DMS114 treated with DMSO at 0.1 percent for 48 hours (cell line): ENCODE results near the gene PRKN.

Experiments
- DNase-seq: peaks from one replicate; lab custom pipeline; 2025; ENCODE audit not compliant: unreplicated experiment; lab: John Stamatoyannopoulos, UW

PRKN gene

GRCh38 chr6:161749576-161749975 is 978.0 kb downstream of the PRKN start:
- no peak for DNase-seq

GRCh38 chr6:161748535-161749416 is 978.8 kb downstream of the PRKN start:
- peak; percentile 2 for DNase-seq

- no peak for DNase-seq
Measured at GRCh38 chr6:161747506-161747905, 980.1 kb downstream of the PRKN start.

- DNase-seq = no peak
Measured at GRCh38 chr6:161745594-161746141, 981.9 kb downstream of the PRKN start.

- no peak for DNase-seq
Measured at GRCh38 chr6:161745128-161745527, 982.4 kb downstream of the PRKN start.

GRCh38 chr6:161744211-161745067 is 983.1 kb downstream of the PRKN start:
- DNase-seq = no peak

- no peak for DNase-seq
Measured at GRCh38 chr6:161743509-161744178, 983.9 kb downstream of the PRKN start.

- DNase-seq = no peak
Measured at GRCh38 chr6:161740486-161740885, 987.1 kb downstream of the PRKN start.

- no peak for DNase-seq
Measured at GRCh38 chr6:161736781-161737292, 990.7 kb downstream of the PRKN start.

GRCh38 chr6:161736326-161736725 is 991.2 kb downstream of the PRKN start:
- DNase-seq = no peak

GRCh38 chr6:161732594-161732993 is 995.0 kb downstream of the PRKN start:
- no peak for DNase-seq

- DNase-seq = no peak
Measured at GRCh38 chr6:161727083-161727833, 1000.3 kb downstream of the PRKN start.

- DNase-seq = no peak
Measured at GRCh38 chr6:161722394-161722793, 1005.2 kb downstream of the PRKN start.

GRCh38 chr6:161721511-161721910 is 1006.1 kb downstream of the PRKN start:
- DNase-seq = no peak

GRCh38 chr6:161716176-161716575 is 1011.4 kb downstream of the PRKN start:
- no peak for DNase-seq

GRCh38 chr6:161711938-161712337 is 1015.6 kb downstream of the PRKN start:
- DNase-seq = no peak

- no peak for DNase-seq
Measured at GRCh38 chr6:161711515-161711914, 1016.1 kb downstream of the PRKN start.

GRCh38 chr6:161710698-161711097 is 1016.9 kb downstream of the PRKN start:
- DNase-seq = no peak

- DNase-seq = no peak
Measured at GRCh38 chr6:161701056-161701455, 1026.5 kb downstream of the PRKN start.

- DNase-seq = no peak
Measured at GRCh38 chr6:161696801-161697200, 1030.8 kb downstream of the PRKN start.
